K562 (cell line): Measurements from ENCODE around the gene CDC37. TPM values are rescaled to one million over a fixed set of nuclear protein-coding genes. Genes with fewer than 3 reads are reported as not detected.

Source experiments
- ARID1B ChIP-seq: fragments of 450-650 bp; IDR thresholded peaks from 2 replicates; pipeline ENCODE4 v1.6.1; 2016; ENCODE audit warnings: antibody characterized with exemption, mild to moderate bottlenecking, inconsistent platforms
- BRD4 ChIP-seq: fragments of 200-600 bp; sonication (generic); IDR thresholded peaks from 2 replicates; pipeline ENCODE4 v1.6.1; 2017; ENCODE audit warnings: inconsistent platforms
- CSDE1 ChIP-seq, 2 experiments: fragments of 450-650 bp; IDR thresholded peaks; 2 replicates each; pipeline ENCODE4 v1.6.1; 2016; ENCODE audit warnings: mild to moderate bottlenecking in 1 of 2
- DPF2 ChIP-seq: fragments of 450-650 bp; IDR thresholded peaks from 2 replicates; pipeline ENCODE4 v1.6.1; 2016
- FOXA3 ChIP-seq, 2 experiments: fragments of 450-650 bp in 1 of 2; sonication (generic) in 1 of 2; formaldehyde crosslinking; IDR thresholded peaks in 1 of 2; conservative IDR thresholded peaks in 1 of 2; 2 replicates each; pipeline versions ENCODE4 v1.4.0 to v1.8.0; 2020 to 2022; ENCODE audit warnings: mild to moderate bottlenecking in 2 of 2, missing genetic modification reagents in 1 of 2
- FOXK2 ChIP-seq, 2 experiments: fragments of 450-650 bp; IDR thresholded peaks in 1 of 2; conservative IDR thresholded peaks in 1 of 2; 2 replicates each; pipeline ENCODE4 v1.6.1; 2016; ENCODE audit warnings: low read depth in 2 of 2, mild to moderate bottlenecking in 1 of 2
- GATAD2B ChIP-seq: fragments of 450-650 bp; IDR thresholded peaks from 2 replicates; pipeline ENCODE4 v1.6.1; 2017; ENCODE audit warnings: mild to moderate bottlenecking, borderline replicate concordance
- HLTF ChIP-seq: fragments of 450-650 bp; IDR thresholded peaks from 2 replicates; pipeline ENCODE4 v1.6.1; 2016
- MAZ ChIP-seq, 2 experiments: fragments of 450-650 bp in 1 of 2; sonication (generic) in 1 of 2; formaldehyde crosslinking; IDR thresholded peaks in 1 of 2; conservative IDR thresholded peaks in 1 of 2; 2 replicates each; pipeline versions ENCODE4 v1.4.0 to v1.5.0; 2020; ENCODE audit warnings: mild to moderate bottlenecking in 1 of 2, missing genetic modification reagents in 1 of 2
- NKRF ChIP-seq: fragments of 450-650 bp; IDR thresholded peaks from 2 replicates; pipeline ENCODE4 v1.6.1; 2016; ENCODE audit warnings: borderline replicate concordance
- POLR2A ChIP-seq: fragments of 450-650 bp; conservative IDR thresholded peaks from 2 replicates; pipeline ENCODE4 v1.6.1; 2016
- RFX1 ChIP-seq: fragments of 450-650 bp; IDR thresholded peaks from 2 replicates; pipeline ENCODE4 v1.6.1; 2016; ENCODE audit warnings: mild to moderate bottlenecking, moderate library complexity
- TCF7L2 ChIP-seq: fragments of 150-350 bp; IDR thresholded peaks from 2 replicates; pipeline ENCODE4 v1.6.1; 2016; ENCODE audit warnings: low read depth, mild to moderate bottlenecking, low read length, moderate library complexity
- YY1 ChIP-seq, 3 experiments: IDR thresholded peaks; 2 replicates each; pipeline ENCODE4 v1.6.1; 2011; ENCODE audit warnings: low read length in 2 of 3, mild to moderate bottlenecking in 2 of 3, moderate library complexity in 2 of 3, borderline replicate concordance in 1 of 3, control low read depth in 1 of 3, low read depth in 1 of 3; ENCODE audit not compliant: insufficient read depth in 3 of 3, insufficient replicate concordance in 2 of 3, control insufficient read depth in 1 of 3, insufficient read length in 1 of 3; ENCODE audit errors: extremely low read depth in 1 of 3
- ZC3H11A ChIP-seq: IDR thresholded peaks from 2 replicates; pipeline ENCODE4 v1.6.1; 2012; ENCODE audit warnings: low read depth, low read length, improper control_type of control experiment
- ZFP1 ChIP-seq: fragments of 450-650 bp; formaldehyde crosslinking; IDR thresholded peaks from 2 replicates; pipeline ENCODE4 v1.4.0; 2020; ENCODE audit warnings: mild to moderate bottlenecking, mixed read lengths
- ZKSCAN1 ChIP-seq: fragments of 150-350 bp; IDR thresholded peaks from 2 replicates; pipeline ENCODE4 v1.6.1; 2016; ENCODE audit warnings: low read depth, low read length
- ZNF134 ChIP-seq: fragments of 250-450 bp; sonication (Bioruptor Pico); conservative IDR thresholded peaks from 2 replicates; pipeline ENCODE4 v1.4.0; 2020
- ZNF668 ChIP-seq: fragments of 250-450 bp; sonication (Bioruptor Pico); IDR thresholded peaks from 2 replicates; pipeline ENCODE4 v1.8.0; 2022; ENCODE audit warnings: mild to moderate bottlenecking, inconsistent platforms
- polyA plus RNA-seq, 8 experiments: library from polyadenylated mRNA; depleted of rRNA in 4 of 8; stranded (reverse) in 5 of 8; unstranded in 3 of 8; fragments of >200 nt; fragmentation: Nextera tagmentation in 2 of 8; fragmentation: Illumina TruSeq in 1 of 8; extraction: Ambion mirVana in 2 of 8; extraction: Trizol in 1 of 8; gene quantifications; 2 replicates each; pipeline versions ENCODE4 v1.2.1 to v1.2.3, GENCODE V29; 2011 to 2014; ENCODE audit warnings: inconsistent platforms in 1 of 8, missing spikeins in 1 of 8
- total RNA-seq, 7 experiments: library from RNA; depleted of rRNA in 6 of 7; stranded (reverse); fragments of >200 nt in 6 of 7; fragmentation: Illumina TruSeq in 2 of 7; extraction: Trizol in 2 of 7; gene quantifications; 2 replicates each; pipeline versions ENCODE4 v1.2.1 to v1.2.3, GENCODE V29; 2011 to 2021; ENCODE audit warnings: low replicate concordance in 1 of 7
- TF ChIP-seq, protein P1 (sequence below): fragments of 450-650 bp; IDR thresholded peaks from 2 replicates; pipeline ENCODE4 v1.6.1; 2014; ENCODE audit warnings: low read depth, mild to moderate bottlenecking, moderate library complexity, borderline replicate concordance
- TF ChIP-seq, protein P2 (sequence below): sonication (generic); formaldehyde crosslinking; IDR thresholded peaks from 2 replicates; pipeline ENCODE4 v1.8.0; 2022; ENCODE audit warnings: missing genetic modification reagents, mild to moderate bottlenecking, moderate library complexity, borderline replicate concordance

CDC37 gene
- total and polyA plus RNA-seq, 9 of the 15 experiments (the other 6 are each of a cell fraction or from before 2014, with no cell fraction given) = 6.6 to 538 (median 227) TPM

- peak in 2 of 3 experiments; percentile 61 to 74 for TF ChIP-seq YY1 (IDR thresholded peaks at IDR 0.05; ENCODE audit: borderline replicate concordance in 1 of 3, control insufficient read depth in 1 of 3, extremely low read depth in 1 of 3, insufficient read depth in 3 of 3, insufficient read length in 1 of 3, insufficient replicate concordance in 2 of 3, low read depth in 1 of 3, low read length in 2 of 3)
- TF ChIP-seq ZNF668 = peak; percentile 84; the same call in 1 of the 2 replicates
- TF ChIP-seq ARID1B = peak; percentile 77
- peak in 1 of 2 experiments; percentile 99; a peak in 2 of 4 replicates for TF ChIP-seq CSDE1 (IDR thresholded peaks at IDR 0.05)
- TF ChIP-seq, protein P1, sequence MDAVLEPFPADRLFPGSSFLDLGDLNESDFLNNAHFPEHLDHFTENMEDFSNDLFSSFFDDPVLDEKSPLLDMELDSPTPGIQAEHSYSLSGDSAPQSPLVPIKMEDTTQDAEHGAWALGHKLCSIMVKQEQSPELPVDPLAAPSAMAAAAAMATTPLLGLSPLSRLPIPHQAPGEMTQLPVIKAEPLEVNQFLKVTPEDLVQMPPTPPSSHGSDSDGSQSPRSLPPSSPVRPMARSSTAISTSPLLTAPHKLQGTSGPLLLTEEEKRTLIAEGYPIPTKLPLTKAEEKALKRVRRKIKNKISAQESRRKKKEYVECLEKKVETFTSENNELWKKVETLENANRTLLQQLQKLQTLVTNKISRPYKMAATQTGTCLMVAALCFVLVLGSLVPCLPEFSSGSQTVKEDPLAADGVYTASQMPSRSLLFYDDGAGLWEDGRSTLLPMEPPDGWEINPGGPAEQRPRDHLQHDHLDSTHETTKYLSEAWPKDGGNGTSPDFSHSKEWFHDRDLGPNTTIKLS = peak; percentile 49; the same call in 1 of the 2 replicates
- no peak for TF ChIP-seq ZNF134 (CRISPR knock-in tag)
- peak; percentile 66; the same call in 1 of the 2 replicates for TF ChIP-seq ZKSCAN1
- peak; percentile 81 for TF ChIP-seq GATAD2B
- TF ChIP-seq ZFP1 = no peak
- peak in 1 of 2 experiments; percentile 84; a peak in 2 of 4 replicates for TF ChIP-seq FOXK2 (conservative IDR thresholded peaks at IDR 0.05 in 1 of 2, IDR thresholded peaks at IDR 0.05 in 1 of 2; ENCODE audit: low read depth in 2 of 2)
- TF ChIP-seq DPF2 = peak; percentile 53; the same call in 1 of the 2 replicates
- peak; percentile 85; the same call in 1 of the 2 replicates for TF ChIP-seq NKRF
- peak; percentile 99 for TF ChIP-seq MAZ (CRISPR knock-in tag; conservative IDR thresholded peaks at IDR 0.05 in 1 of 2, IDR thresholded peaks at IDR 0.05 in 1 of 2)
- peak in 1 of 2 experiments; percentile 66; a peak in 1 of 4 replicates for TF ChIP-seq FOXA3 (CRISPR knock-in tag; conservative IDR thresholded peaks at IDR 0.05 in 1 of 2, IDR thresholded peaks at IDR 0.05 in 1 of 2)
- TF ChIP-seq HLTF = peak; percentile 83
- no peak for TF ChIP-seq BRD4
- TF ChIP-seq RFX1 = peak; percentile 98
- peak; percentile 67; the same call in 1 of the 2 replicates for TF ChIP-seq POLR2A
- TF ChIP-seq, protein P2, sequence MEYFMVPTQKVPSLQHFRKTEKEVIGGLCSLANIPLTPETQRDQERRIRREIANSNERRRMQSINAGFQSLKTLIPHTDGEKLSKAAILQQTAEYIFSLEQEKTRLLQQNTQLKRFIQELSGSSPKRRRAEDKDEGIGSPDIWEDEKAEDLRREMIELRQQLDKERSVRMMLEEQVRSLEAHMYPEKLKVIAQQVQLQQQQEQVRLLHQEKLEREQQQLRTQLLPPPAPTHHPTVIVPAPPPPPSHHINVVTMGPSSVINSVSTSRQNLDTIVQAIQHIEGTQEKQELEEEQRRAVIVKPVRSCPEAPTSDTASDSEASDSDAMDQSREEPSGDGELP (CRISPR knock-in tag) = peak; percentile 97
- no peak for TF ChIP-seq TCF7L2
- TF ChIP-seq ZC3H11A = peak; percentile 98
Measured at GRCh38 chr19:10416380-10417257, 13.3 kb upstream of the CDC37 start (continued).
